ENCODE measurements around the gene RNF166.
A peak's percentile ranks its signal among the peaks of the same experiment; 100 is the strongest.

Gene RNF166

DNA sequence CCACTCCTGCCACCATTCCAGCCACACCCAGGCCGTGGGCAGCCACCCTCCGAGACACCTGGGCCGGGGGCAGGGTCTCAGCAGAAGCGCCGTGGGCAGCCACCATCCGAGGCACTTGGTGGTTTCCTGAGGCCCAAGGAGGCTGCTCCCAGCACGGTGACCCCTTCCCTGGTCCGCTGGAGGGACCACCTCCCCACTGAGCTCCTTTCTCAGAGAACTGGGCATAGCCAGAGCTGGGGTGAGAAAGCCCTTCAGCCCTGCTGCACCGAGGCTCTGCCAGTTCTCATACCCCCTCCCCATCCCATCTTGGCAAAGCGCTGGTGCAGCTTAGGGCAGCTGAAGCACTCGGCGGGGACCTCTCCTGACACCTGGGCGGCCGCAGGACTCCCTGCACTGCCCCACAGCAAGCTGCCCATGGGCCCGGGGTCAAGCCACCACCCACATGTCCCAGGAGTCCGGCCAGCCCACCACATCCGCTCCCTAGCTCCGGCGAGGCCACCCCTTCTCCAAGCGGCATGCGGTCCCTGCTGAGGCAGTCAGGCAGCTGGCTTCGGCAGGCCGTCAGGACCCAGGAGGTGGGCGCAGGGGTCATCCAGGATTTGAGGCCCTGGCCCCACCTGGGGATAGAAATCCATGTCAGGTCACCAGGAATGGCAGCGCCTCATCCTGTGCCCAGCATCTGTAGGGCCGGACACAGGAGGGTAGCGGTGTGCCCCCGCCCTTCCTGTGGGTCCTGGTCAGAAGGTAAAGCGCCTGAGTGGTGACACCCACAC is 54.0 kb downstream of the RNF166 start:
- H4K20me1 ChIP-seq (ENCODE audit: insufficient read depth, low read length), result peaks cover 54% of the 10 kb centered on the region
- no peak overlapping the region for H3K27ac ChIP-seq (ENCODE audit: low read length)
- H2AFZ ChIP-seq (ENCODE audit: low read depth, low read length), result no peak overlapping the region
- H3K27me3 ChIP-seq (ENCODE audit: insufficient read depth, low read length, poor library complexity), result no peaks in the 10 kb centered on the region
- peaks cover 26% of the 10 kb centered on the region for H3K4me1 ChIP-seq (ENCODE audit: insufficient read depth, low read length)
- no peaks in the 10 kb centered on the region for H3K9me3 ChIP-seq (ENCODE audit: insufficient read depth, low read length, severe bottlenecking)
- 0 out of 2 replicates have a peak overlapping the region, but pooled peaks have one; percentile 93 for H3K4me2 ChIP-seq (ENCODE audit: insufficient read depth, low read length)
- peaks cover 19% of the 10 kb centered on the region for H3K79me2 ChIP-seq (ENCODE audit: insufficient read depth, low read length)
- peaks cover 64% of the 10 kb centered on the region for H3K36me3 ChIP-seq (ENCODE audit: insufficient read depth, low read length)
- DNase-seq (no peak), ATAC-seq (ENCODE audit: insufficient read depth, low read depth) (no peak)
- TF ChIP-seq EZH2 (IDR thresholded peaks at IDR 0.05; ENCODE audit: borderline replicate concordance, low read depth, low read length, severe bottlenecking), result no peak
- TF ChIP-seq, protein P1, sequence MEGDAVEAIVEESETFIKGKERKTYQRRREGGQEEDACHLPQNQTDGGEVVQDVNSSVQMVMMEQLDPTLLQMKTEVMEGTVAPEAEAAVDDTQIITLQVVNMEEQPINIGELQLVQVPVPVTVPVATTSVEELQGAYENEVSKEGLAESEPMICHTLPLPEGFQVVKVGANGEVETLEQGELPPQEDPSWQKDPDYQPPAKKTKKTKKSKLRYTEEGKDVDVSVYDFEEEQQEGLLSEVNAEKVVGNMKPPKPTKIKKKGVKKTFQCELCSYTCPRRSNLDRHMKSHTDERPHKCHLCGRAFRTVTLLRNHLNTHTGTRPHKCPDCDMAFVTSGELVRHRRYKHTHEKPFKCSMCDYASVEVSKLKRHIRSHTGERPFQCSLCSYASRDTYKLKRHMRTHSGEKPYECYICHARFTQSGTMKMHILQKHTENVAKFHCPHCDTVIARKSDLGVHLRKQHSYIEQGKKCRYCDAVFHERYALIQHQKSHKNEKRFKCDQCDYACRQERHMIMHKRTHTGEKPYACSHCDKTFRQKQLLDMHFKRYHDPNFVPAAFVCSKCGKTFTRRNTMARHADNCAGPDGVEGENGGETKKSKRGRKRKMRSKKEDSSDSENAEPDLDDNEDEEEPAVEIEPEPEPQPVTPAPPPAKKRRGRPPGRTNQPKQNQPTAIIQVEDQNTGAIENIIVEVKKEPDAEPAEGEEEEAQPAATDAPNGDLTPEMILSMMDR (IDR thresholded peaks at IDR 0.05; ENCODE audit: borderline replicate concordance, extremely low read depth, low read length, poor library complexity, severe bottlenecking), result no peak
- H3K9ac ChIP-seq (ENCODE audit: low read depth, low read length), result no peak overlapping the region
- H3K4me3 ChIP-seq (ENCODE audit: low read depth in 1 of 2, low read length in 2 of 2), result no peak overlapping the region

DNA sequence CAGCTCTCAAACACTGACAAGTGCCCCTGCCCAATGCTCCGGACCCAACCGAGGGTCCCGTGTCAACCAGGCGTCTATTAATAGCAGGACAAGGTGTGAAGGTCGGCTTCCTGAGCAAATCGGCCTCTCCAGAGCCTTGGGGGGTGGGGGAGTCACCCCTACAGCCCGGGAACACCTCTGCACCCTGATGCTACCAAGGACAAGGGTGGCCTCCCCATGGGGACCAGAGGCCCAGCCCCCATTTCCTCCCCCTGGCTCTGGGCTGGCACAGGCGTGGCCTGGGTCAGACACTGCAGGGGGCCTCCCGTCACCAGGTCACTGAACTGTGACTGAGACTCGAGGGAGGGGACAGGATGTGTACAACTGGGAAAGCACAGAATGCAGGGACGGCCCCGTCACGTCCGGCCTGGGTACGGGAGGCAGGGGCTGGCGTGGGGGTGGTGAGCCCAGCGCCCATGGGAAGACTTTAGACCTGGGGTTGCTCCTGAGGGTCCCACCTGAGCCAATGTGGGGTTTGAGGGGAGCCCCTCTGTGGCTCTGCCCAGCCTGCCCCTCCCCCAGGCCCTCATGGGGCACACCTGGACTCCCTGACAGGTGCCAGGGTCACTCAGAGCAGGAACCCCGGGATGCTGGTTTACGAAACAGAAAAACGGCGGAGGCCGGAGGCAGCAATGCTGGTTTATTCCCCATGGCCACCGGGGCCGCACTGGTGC is 54.8 kb downstream of the RNF166 start:
- H3K4me1 ChIP-seq (ENCODE audit: insufficient read depth, low read length), result peaks cover 26% of the 10 kb centered on the region
- ATAC-seq (ENCODE audit: insufficient read depth, low read depth) (peak; percentile 7; the same call in 1 of the 3 replicates), DNase-seq (no peak)
- TF ChIP-seq EZH2 (IDR thresholded peaks at IDR 0.05; ENCODE audit: borderline replicate concordance, low read depth, low read length, severe bottlenecking), result no peak
- TF ChIP-seq, protein P1 (IDR thresholded peaks at IDR 0.05; ENCODE audit: borderline replicate concordance, extremely low read depth, low read length, poor library complexity, severe bottlenecking), result no peak
- H3K36me3 ChIP-seq (ENCODE audit: insufficient read depth, low read length), result peaks cover 56% of the 10 kb centered on the region
- H3K27me3 ChIP-seq (ENCODE audit: insufficient read depth, low read length, poor library complexity), result no peaks in the 10 kb centered on the region
- peak overlapping the region; percentile 64 to 96; a peak in 3 of 4 replicates for H3K4me3 ChIP-seq (ENCODE audit: low read depth in 1 of 2, low read length in 2 of 2)
- H3K79me2 ChIP-seq (ENCODE audit: insufficient read depth, low read length), result peaks cover 20% of the 10 kb centered on the region
- H3K9ac ChIP-seq (ENCODE audit: low read depth, low read length), result peak overlapping the region; percentile 69
- H4K20me1 ChIP-seq (ENCODE audit: insufficient read depth, low read length), result peaks cover 57% of the 10 kb centered on the region
- H2AFZ ChIP-seq (ENCODE audit: low read depth, low read length), result 0 out of 2 replicates have a peak overlapping the region, but pooled peaks have one; percentile 19
- H3K4me2 ChIP-seq (ENCODE audit: insufficient read depth, low read length), result peak overlapping the region; percentile 93
- H3K9me3 ChIP-seq (ENCODE audit: insufficient read depth, low read length, severe bottlenecking), result no peaks in the 10 kb centered on the region
- peak overlapping the region; percentile 48 for H3K27ac ChIP-seq (ENCODE audit: low read length)

DNA sequence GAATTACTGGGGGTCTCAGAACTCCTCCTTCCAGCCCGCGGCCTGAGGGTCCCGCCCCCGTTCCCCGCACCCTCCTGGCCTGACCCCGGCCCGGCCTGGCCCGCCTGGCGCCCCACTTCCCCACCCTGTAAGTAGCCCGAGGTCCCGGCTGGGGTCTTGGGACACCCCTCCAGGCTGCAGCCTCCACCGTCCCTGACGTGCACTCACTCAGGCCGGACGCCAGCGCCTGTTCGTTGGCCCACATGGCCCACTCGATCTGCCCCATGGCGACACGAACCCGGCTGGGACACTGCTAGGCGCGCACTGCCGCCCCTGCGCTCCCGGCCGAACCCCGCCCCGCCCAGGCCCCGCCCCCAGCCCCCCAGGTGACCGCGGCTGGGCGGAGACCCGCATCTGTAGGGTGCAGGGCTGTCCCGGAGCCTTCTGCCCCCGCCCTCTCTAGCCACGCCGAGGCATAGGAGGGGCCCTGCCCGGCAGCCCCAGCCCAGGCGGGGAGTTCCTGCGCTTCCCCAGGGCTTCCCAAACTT is 55.4 kb downstream of the RNF166 start, which contains the start of gene CYBA:
Gene CYBA (minus strand): TSS at position 305 of the 527 bp plus-strand sequence. CDS start 40 bp downstream, at position 265.
- Histone ChIP-seq H3K4me1 (ENCODE audit: insufficient read depth, low read length) (peaks cover 26% of the 10 kb centered on the region), H3K27ac (ENCODE audit: low read length) (peak within 1 kb of the TSS; percentile 84), H2AFZ (ENCODE audit: low read depth, low read length) (peak within 1 kb of the TSS; percentile 81), H3K9ac (ENCODE audit: low read depth, low read length) (peak within 1 kb of the TSS; percentile 69), H4K20me1 (ENCODE audit: insufficient read depth, low read length) (peaks cover 55% of the 10 kb centered on the region), H3K9me3 (ENCODE audit: insufficient read depth, low read length, severe bottlenecking) (no peaks in the 10 kb centered on the region), H3K79me2 (ENCODE audit: insufficient read depth, low read length) (peaks cover 20% of the 10 kb centered on the region), H3K36me3 (ENCODE audit: insufficient read depth, low read length) (peaks cover 54% of the 10 kb centered on the region), H3K27me3 (ENCODE audit: insufficient read depth, low read length, poor library complexity) (no peaks in the 10 kb centered on the region), H3K4me3 (ENCODE audit: low read depth in 1 of 2, low read length in 2 of 2) (peak within 1 kb of the TSS; percentile 64 to 96), H3K4me2 (ENCODE audit: insufficient read depth, low read length) (peak within 1 kb of the TSS; percentile 93)
- peak; percentile 81 for DNase-seq
- TF ChIP-seq EZH2 (IDR thresholded peaks at IDR 0.05; ENCODE audit: borderline replicate concordance, low read depth, low read length, severe bottlenecking), result no peak
- TF ChIP-seq, protein P1 (IDR thresholded peaks at IDR 0.05; ENCODE audit: borderline replicate concordance, extremely low read depth, low read length, poor library complexity, severe bottlenecking), result no peak
- peak; percentile 84 for ATAC-seq (ENCODE audit: insufficient read depth, low read depth)

Data from DND-41 (cell line).